ENCODE results near the gene C20orf202.

The C20orf202 gene

DNA sequence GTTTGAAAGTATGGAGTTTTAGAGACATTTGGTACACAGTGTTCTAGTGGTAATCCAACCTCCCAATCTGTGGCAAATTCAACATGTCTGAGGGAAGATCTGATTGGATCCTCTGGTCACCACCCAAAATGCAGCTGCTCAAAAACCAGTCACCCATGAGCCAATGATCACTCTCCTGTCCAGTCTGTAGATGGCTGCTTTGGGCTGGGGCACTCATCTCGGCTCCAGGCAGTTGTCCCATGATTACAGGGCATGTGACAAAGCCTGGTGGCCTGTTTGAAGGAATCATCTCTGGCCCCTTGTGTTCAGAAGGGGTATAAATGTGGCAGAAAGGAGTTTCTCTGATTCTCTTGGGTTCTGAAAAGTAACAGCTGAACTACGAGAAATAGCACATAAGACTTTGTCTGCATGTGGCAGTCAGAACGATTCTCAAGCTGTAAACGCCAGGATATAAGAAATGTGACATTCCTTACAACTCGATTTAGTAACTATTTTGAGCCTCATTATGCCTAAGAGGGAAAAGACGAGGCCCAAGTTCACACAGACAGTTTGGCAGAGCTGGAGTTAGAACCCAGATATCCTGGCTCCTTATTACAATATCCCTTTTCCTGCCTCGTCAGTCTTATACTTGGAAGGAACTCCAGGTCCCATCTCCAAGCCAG lies 3.9 kb upstream of the C20orf202 start:
- ChIA-PET POLR2A (no interaction called here), CTCF (interaction anchor here (1.1 to 1.8 kb wide), 2 partner anchors 13 to 304 kb away, joined by 3 to 4 read pairs; no protein-coding TSS in a partner anchor)
- Histone ChIP-seq H3K9me3 (ENCODE audit: control insufficient read depth, insufficient read depth, low read depth, low read length) (no peaks in the 10 kb centered on the region), H3K4me1 (ENCODE audit: control insufficient read depth, insufficient read depth, low read length) (no peaks in the 10 kb centered on the region), H3K36me3 (ENCODE audit: control insufficient read depth in 2 of 2, insufficient read depth in 1 of 2, low read length in 2 of 2) (no peaks in the 10 kb centered on the region), H3K4me3 (ENCODE audit: low read depth, low read length) (no peak overlapping the region), H3K27ac (ENCODE audit: extremely low read depth, low read depth, low read length) (no peak overlapping the region)
- no peak for TF ChIP-seq ZNF747 (tag by site-specific recombination; IDR thresholded peaks at IDR 0.05)
- no peak for TF ChIP-seq KLF16 (tag by site-specific recombination; IDR thresholded peaks at IDR 0.05)
- TF ChIP-seq YY1 (tag by site-specific recombination; IDR thresholded peaks at IDR 0.05) = no peak
- TF ChIP-seq ZNF768 (tag by site-specific recombination; IDR thresholded peaks at IDR 0.05) = no peak
- no peak for TF ChIP-seq ZNF76 (tag by site-specific recombination; IDR thresholded peaks at IDR 0.05; ENCODE audit: borderline replicate concordance, low read depth)
- TF ChIP-seq ZBTB21 (tag by site-specific recombination; IDR thresholded peaks at IDR 0.05) = no peak

DNA sequence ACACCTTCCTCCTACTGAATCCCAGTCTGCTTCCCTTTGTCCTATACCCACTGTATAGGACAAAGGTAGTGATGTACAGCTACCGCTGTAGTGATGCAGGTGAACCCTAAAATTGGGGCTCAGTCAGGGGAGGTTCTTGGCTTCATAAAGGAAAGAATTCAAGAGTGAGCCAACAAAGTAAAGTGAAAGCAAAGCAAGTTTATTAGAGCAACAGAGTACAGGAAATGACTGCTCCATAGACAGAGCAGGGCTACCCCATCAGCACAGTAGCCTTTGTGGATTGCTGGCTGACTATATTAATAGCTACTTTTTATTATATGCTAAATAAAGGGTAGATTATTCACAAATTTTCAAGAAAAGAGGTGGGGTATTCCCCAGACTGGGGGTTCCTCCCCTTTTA lies 3.3 kb upstream of the C20orf202 start:
- H3K4me1 ChIP-seq (ENCODE audit: control insufficient read depth, insufficient read depth, low read length) = no peaks in the 10 kb centered on the region
- POLR2A ChIA-PET = no interaction called here
- no peak overlapping the region for H3K27ac ChIP-seq (ENCODE audit: extremely low read depth, low read depth, low read length)
- H3K36me3 ChIP-seq (ENCODE audit: control insufficient read depth in 2 of 2, insufficient read depth in 1 of 2, low read length in 2 of 2) = no peaks in the 10 kb centered on the region
- no peak for TF ChIP-seq ZNF791 (tag by site-specific recombination; IDR thresholded peaks at IDR 0.05)
- TF ChIP-seq SP7 (tag by site-specific recombination; IDR thresholded peaks at IDR 0.05) = no peak
- TF ChIP-seq GLIS1 (tag by site-specific recombination; IDR thresholded peaks at IDR 0.05) = no peak
- no peak for TF ChIP-seq ZNF175 (tag by site-specific recombination; IDR thresholded peaks at IDR 0.05)
- no peak for TF ChIP-seq ZNF121 (tag by site-specific recombination; IDR thresholded peaks at IDR 0.05)
- no peak for TF ChIP-seq ZNF830 (tag by site-specific recombination; IDR thresholded peaks at IDR 0.05; ENCODE audit: low read depth)
- no peak for TF ChIP-seq ZNF341 (tag by site-specific recombination; IDR thresholded peaks at IDR 0.05; ENCODE audit: low read depth)
- TF ChIP-seq ZXDB (tag by site-specific recombination; IDR thresholded peaks at IDR 0.05) = no peak
- no peak for TF ChIP-seq ZNF266 (tag by site-specific recombination; IDR thresholded peaks at IDR 0.05; ENCODE audit: low read depth)
- no peak for TF ChIP-seq ZNF561 (tag by site-specific recombination; IDR thresholded peaks at IDR 0.05; ENCODE audit: borderline replicate concordance)
- no peak for TF ChIP-seq ZNF10 (tag by site-specific recombination; IDR thresholded peaks at IDR 0.05)
- H3K9me3 ChIP-seq (ENCODE audit: control insufficient read depth, insufficient read depth, low read depth, low read length) = no peaks in the 10 kb centered on the region
- H3K4me3 ChIP-seq (ENCODE audit: low read depth, low read length) = no peak overlapping the region
- CTCF ChIA-PET = interaction anchor here (0.8 to 1.8 kb wide), 3 partner anchors 13 to 304 kb away, joined by 3 to 4 read pairs (median 4); no protein-coding TSS in a partner anchor

DNA sequence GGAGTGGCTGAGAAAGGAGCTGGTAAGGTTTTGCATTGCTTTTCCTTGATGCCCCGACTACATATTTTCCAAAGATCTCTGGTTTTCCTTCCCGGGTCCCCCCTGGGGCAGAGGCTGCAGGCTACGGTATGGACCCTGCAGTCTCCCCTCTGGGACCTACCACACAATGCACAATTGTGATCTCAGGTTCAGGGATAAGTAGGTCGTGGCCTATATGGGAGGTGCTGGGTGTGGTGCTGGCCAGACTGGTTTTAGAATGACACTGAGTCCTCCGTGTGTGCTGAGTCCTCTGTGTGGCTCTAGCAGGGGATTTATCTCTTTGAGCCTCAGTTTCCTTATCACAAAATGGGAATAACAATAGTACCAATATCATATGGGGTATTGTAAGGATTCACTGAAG lies 376 bp downstream of the C20orf202 start:
- Histone ChIP-seq H3K27ac (ENCODE audit: extremely low read depth, low read depth, low read length) (no peak overlapping the region), H3K36me3 (ENCODE audit: control insufficient read depth in 2 of 2, insufficient read depth in 1 of 2, low read length in 2 of 2) (no peaks in the 10 kb centered on the region), H3K4me1 (ENCODE audit: control insufficient read depth, insufficient read depth, low read length) (no peaks in the 10 kb centered on the region), H3K9me3 (ENCODE audit: control insufficient read depth, insufficient read depth, low read depth, low read length) (no peaks in the 10 kb centered on the region), H3K4me3 (ENCODE audit: low read depth, low read length) (no peak overlapping the region)
- ChIA-PET CTCF (interaction anchor here (0.5 to 2.0 kb wide), 8 partner anchors 10 to 464 kb away, joined by 3 to 9 read pairs (median 4); no protein-coding TSS in a partner anchor), POLR2A (interaction anchor here (0.6 to 0.7 kb wide), 2 partner anchors 23 to 763 kb away, joined by 3 read pairs; no protein-coding TSS in a partner anchor)
- TF ChIP-seq ZNF311 (tag by site-specific recombination; IDR thresholded peaks at IDR 0.05; ENCODE audit: borderline replicate concordance) (no peak), ZNF391 (tag by site-specific recombination; IDR thresholded peaks at IDR 0.05; ENCODE audit: borderline replicate concordance, low read depth) (no peak), ZNF843 (tag by site-specific recombination; IDR thresholded peaks at IDR 0.05) (no peak), ZNF223 (tag by site-specific recombination; IDR thresholded peaks at IDR 0.05) (no peak), ZNF610 (tag by site-specific recombination; IDR thresholded peaks at IDR 0.05; ENCODE audit: borderline replicate concordance) (no peak), ZBTB8A (tag by site-specific recombination; IDR thresholded peaks at IDR 0.05) (no peak), ZNF37A (tag by site-specific recombination; IDR thresholded peaks at IDR 0.05) (no peak), ZNF624 (tag by site-specific recombination; IDR thresholded peaks at IDR 0.05) (no peak), HOXC10 (CRISPR knock-in tag; IDR thresholded peaks at IDR 0.05) (no peak), ZNF555 (tag by site-specific recombination; conservative IDR thresholded peaks at IDR 0.05) (no peak), GLI4 (tag by site-specific recombination; IDR thresholded peaks at IDR 0.05) (no peak), ZNF174 (tag by site-specific recombination; IDR thresholded peaks at IDR 0.05) (no peak)
- TF ChIP-seq, protein P1, sequence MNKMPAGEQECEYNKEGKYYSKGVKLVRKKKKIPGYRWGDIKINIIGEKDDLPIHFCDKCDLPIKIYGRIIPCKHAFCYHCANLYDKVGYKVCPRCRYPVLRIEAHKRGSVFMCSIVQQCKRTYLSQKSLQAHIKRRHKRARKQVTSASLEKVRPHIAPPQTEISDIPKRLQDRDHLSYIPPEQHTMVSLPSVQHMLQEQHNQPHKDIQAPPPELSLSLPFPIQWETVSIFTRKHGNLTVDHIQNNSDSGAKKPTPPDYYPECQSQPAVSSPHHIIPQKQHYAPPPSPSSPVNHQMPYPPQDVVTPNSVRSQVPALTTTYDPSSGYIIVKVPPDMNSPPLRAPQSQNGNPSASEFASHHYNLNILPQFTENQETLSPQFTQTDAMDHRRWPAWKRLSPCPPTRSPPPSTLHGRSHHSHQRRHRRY (tag by site-specific recombination; IDR thresholded peaks at IDR 0.05) = no peak
- TF ChIP-seq, protein P2, sequence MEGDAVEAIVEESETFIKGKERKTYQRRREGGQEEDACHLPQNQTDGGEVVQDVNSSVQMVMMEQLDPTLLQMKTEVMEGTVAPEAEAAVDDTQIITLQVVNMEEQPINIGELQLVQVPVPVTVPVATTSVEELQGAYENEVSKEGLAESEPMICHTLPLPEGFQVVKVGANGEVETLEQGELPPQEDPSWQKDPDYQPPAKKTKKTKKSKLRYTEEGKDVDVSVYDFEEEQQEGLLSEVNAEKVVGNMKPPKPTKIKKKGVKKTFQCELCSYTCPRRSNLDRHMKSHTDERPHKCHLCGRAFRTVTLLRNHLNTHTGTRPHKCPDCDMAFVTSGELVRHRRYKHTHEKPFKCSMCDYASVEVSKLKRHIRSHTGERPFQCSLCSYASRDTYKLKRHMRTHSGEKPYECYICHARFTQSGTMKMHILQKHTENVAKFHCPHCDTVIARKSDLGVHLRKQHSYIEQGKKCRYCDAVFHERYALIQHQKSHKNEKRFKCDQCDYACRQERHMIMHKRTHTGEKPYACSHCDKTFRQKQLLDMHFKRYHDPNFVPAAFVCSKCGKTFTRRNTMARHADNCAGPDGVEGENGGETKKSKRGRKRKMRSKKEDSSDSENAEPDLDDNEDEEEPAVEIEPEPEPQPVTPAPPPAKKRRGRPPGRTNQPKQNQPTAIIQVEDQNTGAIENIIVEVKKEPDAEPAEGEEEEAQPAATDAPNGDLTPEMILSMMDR (tag by site-specific recombination; IDR thresholded peaks at IDR 0.05) = no peak

Data from HEK293 (cell line).